NCI-H1092 (cell line): ENCODE data around the gene PSMB3.

Experiments used
- DNase-seq: peaks from one replicate; lab custom pipeline; 2025; lab: John Stamatoyannopoulos, UW

The PSMB3 gene

DNA sequence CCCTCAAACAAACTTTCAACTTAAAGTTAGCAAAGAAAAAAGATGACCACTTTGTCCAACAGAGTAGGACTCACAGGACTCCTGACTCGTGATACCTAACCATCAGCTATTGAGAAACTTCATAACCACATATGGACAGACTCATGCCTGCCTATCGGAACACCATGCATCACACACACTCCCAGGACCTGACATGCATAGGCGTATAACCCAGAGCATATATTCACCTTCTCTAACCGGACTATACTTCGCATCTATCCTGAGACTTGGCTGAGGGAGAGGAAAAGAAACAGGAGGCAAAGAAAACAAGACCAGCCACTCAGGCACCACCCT lies 44.6 kb downstream of the PSMB3 start:
- no peak for DNase-seq

DNA sequence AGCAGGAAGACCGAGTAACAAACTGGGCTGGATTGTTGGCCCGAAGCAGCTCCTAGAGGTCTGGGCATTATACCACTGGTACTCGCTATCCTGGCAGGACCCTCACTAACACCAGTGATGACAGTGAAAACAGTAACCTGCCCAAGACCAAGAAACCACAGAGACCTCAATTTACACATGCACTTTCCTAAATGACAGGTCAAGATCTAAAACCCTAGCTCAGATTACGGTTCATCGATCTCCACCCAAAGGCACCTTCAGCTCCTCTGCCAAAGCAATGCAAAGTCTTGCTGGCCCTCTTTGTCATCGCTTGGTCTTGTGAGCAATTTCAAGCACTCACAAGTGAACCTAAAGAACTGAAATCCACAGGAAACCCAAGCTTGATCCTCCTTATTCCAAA lies 45.3 kb downstream of the PSMB3 start:
- DNase-seq = no peak

DNA sequence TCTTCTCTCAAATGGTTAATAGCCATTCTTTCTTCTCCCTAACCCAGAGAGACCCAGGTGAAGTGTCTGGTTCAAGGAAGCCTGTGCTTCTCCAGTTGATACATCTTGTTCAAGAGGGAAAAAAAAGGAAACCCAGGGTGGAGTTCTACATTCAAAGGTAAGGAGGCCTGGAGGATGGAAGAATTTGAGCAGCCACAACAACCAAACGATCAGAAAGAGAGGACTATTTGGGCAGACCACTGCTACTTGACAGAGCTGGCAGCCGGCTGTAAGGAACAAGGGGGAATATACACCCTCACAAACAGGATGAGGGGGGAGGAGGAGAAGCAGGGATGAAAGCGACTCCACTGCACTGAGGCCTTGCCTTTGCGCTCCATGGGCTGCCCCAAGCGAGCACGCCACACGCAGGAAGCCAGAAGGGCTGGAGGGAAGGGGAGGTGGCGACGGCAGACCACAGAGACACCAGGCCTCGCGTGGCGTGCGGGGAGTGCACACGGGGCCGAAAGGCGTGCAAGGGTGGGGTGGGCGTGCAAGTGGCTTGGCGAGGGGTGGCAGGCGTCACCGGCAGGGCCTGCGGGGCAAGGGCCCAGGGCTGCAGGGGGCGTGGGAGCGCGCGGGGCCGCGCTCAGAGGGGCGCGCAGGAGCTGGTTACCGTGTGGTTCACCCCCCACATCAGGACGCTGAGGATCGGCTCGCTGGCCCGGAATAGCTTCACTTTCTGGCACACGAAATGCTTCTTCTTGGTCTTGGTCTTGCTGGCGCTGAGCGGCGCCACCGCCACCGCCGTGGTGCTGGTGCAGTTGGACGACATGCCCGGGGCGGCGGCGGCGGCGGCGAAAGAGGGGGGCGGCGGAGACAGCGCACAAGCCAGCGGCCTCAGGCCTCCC lies 46.3 kb downstream of the PSMB3 start:
- DNase-seq = no peak

DNA sequence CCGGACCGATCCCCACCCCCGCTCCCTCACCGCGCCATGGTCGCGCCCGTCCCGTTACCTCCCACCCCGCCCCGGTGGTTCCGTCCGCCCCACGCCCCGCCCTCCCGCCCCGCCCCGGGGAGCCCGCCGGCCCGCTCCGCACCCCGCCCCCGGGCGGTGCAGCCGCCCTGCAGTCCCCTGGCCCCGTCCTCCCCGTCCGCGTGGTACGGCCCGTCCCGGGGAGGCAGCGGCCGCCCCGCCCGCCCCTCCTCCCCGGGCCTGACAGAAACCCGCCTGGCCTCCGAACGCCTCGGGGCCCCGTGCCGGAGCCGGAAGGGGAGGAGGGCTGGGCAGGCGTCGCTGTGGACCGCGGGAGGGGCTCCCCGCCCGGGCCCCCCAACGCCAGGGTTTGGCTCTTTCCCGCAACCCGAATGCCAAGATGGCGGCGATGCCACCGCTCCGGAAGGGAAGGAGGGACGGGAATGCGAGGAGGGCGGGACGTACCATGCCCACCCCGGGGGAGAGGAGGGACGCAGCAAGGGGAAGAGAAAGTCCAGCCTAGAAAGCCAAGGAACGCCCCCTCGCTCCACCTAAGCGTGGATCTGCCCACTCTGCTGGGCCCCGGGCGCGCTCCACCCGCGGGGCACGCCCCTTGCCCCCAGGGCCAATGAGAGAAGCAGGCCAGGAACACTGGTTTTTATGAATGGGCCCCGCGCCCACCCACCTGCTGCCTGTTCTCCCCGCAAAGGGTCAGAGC lies 47.1 kb downstream of the PSMB3 start, which contains the start of gene PIP4K2B:
Gene PIP4K2B, minus strand, starts transcription at position 56 of the 736 bp plus-strand sequence. CDS start 132 bp downstream, outside the sequence.
- peak; percentile 97 for DNase-seq

DNA sequence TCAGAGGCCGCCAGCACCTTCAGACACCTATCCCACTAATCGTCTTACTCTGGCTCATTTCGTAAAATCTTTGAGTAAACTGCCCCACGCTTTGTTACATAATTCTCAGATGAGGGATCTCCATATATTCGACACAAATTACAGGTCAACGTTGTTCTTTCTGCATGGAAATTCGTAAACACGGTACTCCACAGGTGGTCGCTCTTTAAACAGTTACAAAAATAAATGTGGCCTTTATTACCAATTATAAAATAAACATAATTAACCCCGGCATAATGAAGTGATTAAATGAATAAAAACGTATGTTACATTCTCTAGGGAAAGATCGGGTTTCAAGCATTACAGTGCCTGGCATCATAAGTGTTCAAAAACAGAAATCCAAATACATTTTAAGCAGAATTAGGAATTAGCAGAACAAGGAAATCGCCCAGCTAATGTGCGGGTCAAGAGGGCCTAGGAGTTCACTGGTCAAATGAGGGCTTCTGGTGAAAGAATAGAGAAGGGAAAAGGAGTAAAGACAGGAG lies 47.8 kb downstream of the PSMB3 start:
- DNase-seq = no peak

DNA sequence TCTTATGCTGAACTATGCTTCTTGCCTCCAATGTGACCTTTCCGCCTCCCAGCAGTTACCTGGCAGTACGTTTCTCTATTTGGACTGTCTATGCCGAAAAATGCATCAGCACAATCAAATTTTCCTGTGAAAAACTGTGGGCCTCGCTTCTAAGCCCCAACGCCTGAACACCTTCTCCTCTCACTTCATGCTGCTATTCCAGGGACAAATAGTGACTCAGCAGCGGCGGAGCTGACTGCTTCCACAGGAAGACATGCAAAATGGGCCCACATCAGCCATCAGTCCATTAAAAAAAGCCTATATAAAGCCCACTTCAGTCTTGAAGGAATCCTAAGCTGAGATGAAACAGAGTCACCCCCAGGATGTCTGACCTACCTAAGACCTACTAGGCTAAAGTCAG lies 57.3 kb downstream of the PSMB3 start:
- no peak for DNase-seq
